Upper lobe of right lung (tissue), 1 donor: ENCODE measurements around the gene DHRS7B. TPM values are rescaled to one million over a fixed set of nuclear protein-coding genes. Genes with fewer than 3 reads are reported as not detected.

ENCODE experiments used
- ATAC-seq: fragments of 200-7000 bp; cut with Tn5 transposase; one replicate; pipeline ENCODE4 v1.9.1; 2020; ENCODE audit warnings: mild to moderate bottlenecking, moderate library complexity
- DNase-seq: peaks from one replicate; pipeline ENCODE4 v3.0.0-alpha.2; 2020
- H3K27ac ChIP-seq: fragments of 200-600 bp; one replicate; pipeline ENCODE4 v1.8.0; 2022
- H3K27me3 ChIP-seq: fragments of 200-600 bp; one replicate; pipeline ENCODE4 v1.8.0; 2022; ENCODE audit warnings: mild to moderate bottlenecking
- H3K36me3 ChIP-seq: fragments of 200-600 bp; one replicate; pipeline ENCODE4 v1.8.0; 2022
- H3K4me1 ChIP-seq: fragments of 200-600 bp; one replicate; pipeline ENCODE4 v1.8.0; 2022
- H3K4me3 ChIP-seq: fragments of 200-600 bp; one replicate; pipeline ENCODE4 v1.8.0; 2022; ENCODE audit warnings: mild to moderate bottlenecking
- H3K9me3 ChIP-seq: fragments of 200-600 bp; one replicate; pipeline ENCODE4 v1.8.0; 2022
- intact Hi-C: fragments of 100-400 bp; cut with DNase I; formaldehyde crosslinking; loops from one replicate; pipeline ENCODE4 v1.11.0; 2022
- total RNA-seq: library from RNA; stranded (reverse); fragmentation: NEBNext Ultra II Directional; extraction: Animal tissue kit (Norgen Biotek cat#: 25700); gene quantifications from one replicate; pipeline ENCODE4 v1.2.1, GENCODE V29; 2021
- TF ChIP-seq, protein P1 (sequence below): fragments of 200-600 bp; IDR thresholded peaks from one replicate; pipeline ENCODE4 v1.8.0; 2022; ENCODE audit warnings: antibody characterized with exemption
- donor health status: DM: no; HTN: yes; CAD: no; lungs with severe emphysema.

Gene DHRS7B
- total RNA-seq, 1 donor from 2014 or later, result 24.7 TPM

DNA sequence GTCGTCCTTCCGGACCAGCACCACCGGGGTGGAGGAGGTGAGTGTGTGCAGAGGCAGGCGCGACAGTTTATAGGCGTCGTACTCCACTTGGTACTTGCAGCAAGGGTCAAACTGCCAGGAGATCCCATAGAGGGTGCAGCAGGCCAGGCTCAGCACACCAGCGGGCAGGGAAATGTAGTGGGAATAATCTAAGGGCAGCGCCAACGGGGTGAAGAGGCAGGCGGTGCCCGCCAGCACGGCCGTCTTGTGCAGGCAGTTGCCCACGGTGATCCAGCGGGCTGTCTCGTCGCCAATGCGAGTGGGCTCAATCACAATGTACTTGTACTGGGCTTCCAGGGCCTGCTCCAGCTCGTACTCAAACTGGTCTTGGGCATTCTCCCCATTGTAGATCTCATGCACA is 71.6 kb downstream of the DHRS7B start:
- Histone ChIP-seq H3K4me1 (peaks cover 25% of the 10 kb centered on the region), H3K9me3 (no peaks in the 10 kb centered on the region), H3K27ac (no peak overlapping the region), H3K36me3 (peaks cover 21% of the 10 kb centered on the region), H3K27me3 (no peaks in the 10 kb centered on the region), H3K4me3 (no peak overlapping the region)
- ATAC-seq (no peak), DNase-seq (no peak)
- TF ChIP-seq, protein P1, sequence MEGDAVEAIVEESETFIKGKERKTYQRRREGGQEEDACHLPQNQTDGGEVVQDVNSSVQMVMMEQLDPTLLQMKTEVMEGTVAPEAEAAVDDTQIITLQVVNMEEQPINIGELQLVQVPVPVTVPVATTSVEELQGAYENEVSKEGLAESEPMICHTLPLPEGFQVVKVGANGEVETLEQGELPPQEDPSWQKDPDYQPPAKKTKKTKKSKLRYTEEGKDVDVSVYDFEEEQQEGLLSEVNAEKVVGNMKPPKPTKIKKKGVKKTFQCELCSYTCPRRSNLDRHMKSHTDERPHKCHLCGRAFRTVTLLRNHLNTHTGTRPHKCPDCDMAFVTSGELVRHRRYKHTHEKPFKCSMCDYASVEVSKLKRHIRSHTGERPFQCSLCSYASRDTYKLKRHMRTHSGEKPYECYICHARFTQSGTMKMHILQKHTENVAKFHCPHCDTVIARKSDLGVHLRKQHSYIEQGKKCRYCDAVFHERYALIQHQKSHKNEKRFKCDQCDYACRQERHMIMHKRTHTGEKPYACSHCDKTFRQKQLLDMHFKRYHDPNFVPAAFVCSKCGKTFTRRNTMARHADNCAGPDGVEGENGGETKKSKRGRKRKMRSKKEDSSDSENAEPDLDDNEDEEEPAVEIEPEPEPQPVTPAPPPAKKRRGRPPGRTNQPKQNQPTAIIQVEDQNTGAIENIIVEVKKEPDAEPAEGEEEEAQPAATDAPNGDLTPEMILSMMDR, result no peak
- intact Hi-C loops, result no loop called here

DNA sequence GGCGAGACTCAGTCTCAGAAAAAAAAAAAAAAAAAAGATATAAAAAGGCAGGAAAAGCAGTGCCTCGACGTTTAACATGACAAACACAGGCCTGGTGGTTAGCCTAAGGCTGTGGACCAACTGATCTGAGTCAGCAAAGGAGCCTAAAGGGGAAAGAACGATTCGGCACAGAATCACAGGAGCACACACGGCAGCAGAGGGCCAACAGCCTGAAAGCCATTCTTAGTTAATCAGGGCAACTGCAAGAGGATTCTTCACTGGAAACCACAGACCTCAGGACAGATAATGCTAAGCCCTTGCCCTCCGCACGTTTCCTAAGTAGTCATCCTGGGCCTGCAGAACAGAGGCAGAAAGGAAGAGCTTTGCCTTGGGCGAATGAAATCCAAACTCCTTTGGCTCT is 72.5 kb downstream of the DHRS7B start:
- intact Hi-C loops, result no loop called here
- peaks cover 19% of the 10 kb centered on the region for H3K4me1 ChIP-seq
- DNase-seq, result no peak
- TF ChIP-seq, protein P1, result no peak
- no peaks in the 10 kb centered on the region for H3K27me3 ChIP-seq
- peaks cover 21% of the 10 kb centered on the region for H3K36me3 ChIP-seq
- no peaks in the 10 kb centered on the region for H3K9me3 ChIP-seq
- H3K4me3 ChIP-seq, result no peak overlapping the region
- ATAC-seq, result no peak
- no peak overlapping the region for H3K27ac ChIP-seq

DNA sequence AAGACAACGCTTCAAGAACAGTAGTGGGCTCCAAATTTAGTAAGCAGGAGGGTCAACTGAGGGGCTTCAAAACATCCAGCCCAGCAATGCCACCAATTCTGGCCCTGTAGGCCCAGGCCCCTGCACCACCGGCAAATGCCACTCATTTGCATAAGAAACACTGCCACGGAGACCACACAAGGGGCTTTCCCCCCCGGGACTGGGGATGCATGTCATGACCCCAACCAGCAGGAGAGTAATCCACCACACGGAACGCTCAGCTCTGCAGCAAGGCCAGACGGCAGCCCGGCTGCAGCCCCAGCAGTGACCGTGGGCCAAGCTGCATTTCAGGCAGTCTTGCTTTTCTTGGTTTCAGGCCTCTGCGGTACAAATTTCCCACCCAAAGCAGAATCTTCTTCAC is 73.1 kb downstream of the DHRS7B start:
- Histone ChIP-seq H3K27ac (no peak overlapping the region), H3K36me3 (peaks cover 21% of the 10 kb centered on the region), H3K27me3 (no peaks in the 10 kb centered on the region), H3K9me3 (no peaks in the 10 kb centered on the region), H3K4me1 (peaks cover 16% of the 10 kb centered on the region), H3K4me3 (no peak overlapping the region)
- ATAC-seq (no peak), DNase-seq (no peak)
- intact Hi-C loops, result no loop called here
- TF ChIP-seq, protein P1, result no peak

DNA sequence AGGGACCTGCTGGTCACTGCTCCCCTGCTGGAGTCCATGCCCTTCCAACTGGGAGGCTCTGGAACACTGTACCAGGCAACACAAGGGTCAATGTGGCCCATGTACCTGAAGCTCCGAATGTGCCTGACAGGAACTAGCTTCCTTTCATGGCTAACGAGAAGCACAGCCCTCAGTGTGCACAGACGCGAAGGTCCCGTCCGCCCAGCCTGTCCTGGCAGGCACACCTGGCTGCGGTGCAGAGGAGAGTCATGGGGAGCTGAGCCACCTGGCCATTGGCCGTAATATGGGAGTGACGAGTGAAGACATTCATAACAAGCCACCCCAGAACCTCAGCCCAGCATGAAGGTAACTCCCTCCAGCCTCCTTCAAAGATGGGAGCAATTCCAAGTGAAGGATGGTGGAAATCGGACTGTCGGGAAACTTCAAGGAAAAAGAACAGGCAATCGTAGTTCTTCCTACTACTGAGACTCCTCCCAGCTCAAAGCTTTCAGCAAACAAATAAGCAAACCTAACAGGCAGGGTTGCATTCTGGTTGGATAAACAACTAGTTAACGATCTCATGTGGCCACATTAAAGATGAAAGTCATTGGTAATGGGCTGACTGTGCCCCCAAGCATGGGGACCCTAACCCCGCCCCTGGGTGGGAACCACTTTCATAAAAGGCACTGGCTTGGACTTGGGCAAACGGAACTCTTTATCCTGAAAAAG is 74.0 kb downstream of the DHRS7B start:
- intact Hi-C loops, result no loop called here
- ATAC-seq (no peak), DNase-seq (no peak)
- H3K4me1 ChIP-seq, result peaks cover 16% of the 10 kb centered on the region
- no peak overlapping the region for H3K4me3 ChIP-seq
- H3K27ac ChIP-seq, result no peak overlapping the region
- TF ChIP-seq, protein P1, result no peak
- no peaks in the 10 kb centered on the region for H3K9me3 ChIP-seq
- H3K36me3 ChIP-seq, result peaks cover 21% of the 10 kb centered on the region
- no peaks in the 10 kb centered on the region for H3K27me3 ChIP-seq

DNA sequence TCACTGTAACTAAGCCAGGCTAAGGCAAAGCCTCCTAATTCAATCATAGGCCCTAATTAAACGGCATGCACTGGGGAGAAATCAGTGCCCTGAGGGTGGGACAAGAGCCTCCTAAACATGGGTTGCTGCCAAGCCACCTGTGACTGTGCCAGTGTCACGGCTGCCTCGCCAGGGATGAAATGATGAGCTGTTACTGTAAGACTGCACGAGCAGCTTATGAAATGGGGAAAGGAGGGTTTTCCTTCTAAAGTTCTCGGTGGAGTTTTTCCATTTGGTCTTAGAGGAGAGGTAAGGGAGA is 74.5 kb downstream of the DHRS7B start:
- Histone ChIP-seq H3K27me3 (no peaks in the 10 kb centered on the region), H3K4me3 (no peak overlapping the region), H3K36me3 (peaks cover 21% of the 10 kb centered on the region), H3K4me1 (peaks cover 16% of the 10 kb centered on the region), H3K9me3 (no peaks in the 10 kb centered on the region), H3K27ac (no peak overlapping the region)
- intact Hi-C loops, result no loop called here
- DNase-seq (no peak), ATAC-seq (no peak)
- TF ChIP-seq, protein P1, result no peak

DNA sequence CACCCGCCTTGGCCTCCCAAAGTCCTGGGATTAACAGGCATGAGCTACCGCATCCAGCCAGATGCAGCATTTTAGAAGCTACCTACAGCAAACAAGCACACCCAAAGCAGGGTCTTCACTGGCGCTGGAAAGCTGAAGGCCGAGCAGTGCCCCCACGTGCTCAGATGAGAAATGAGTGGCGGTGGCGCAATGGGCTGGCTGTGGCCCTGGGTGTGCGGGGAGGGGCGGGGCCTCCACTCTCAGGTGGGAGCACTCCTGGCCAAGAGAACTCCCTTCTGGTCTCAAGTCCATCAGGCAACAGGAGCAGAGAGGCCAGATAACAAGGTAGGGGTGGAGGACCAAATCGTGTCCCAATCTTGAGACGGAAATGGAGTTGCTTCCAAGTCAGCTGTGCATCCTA is 75.1 kb downstream of the DHRS7B start:
- intact Hi-C loops, result no loop called here
- TF ChIP-seq, protein P1, result no peak
- Histone ChIP-seq H3K36me3 (peaks cover 20% of the 10 kb centered on the region), H3K9me3 (no peaks in the 10 kb centered on the region), H3K27ac (no peak overlapping the region), H3K27me3 (no peaks in the 10 kb centered on the region), H3K4me3 (no peak overlapping the region), H3K4me1 (peaks cover 16% of the 10 kb centered on the region)
- DNase-seq (no peak), ATAC-seq (no peak)
